ENCODE results near the gene IL1B.

- TF ChIP-seq ZNF274 (IDR thresholded peaks at IDR 0.05; ENCODE audit: low read depth, low read length) (no peak), YY1 (IDR thresholded peaks at IDR 0.05; ENCODE audit: insufficient read depth, insufficient read length) (no peak), SUZ12 (IDR thresholded peaks at IDR 0.05; ENCODE audit: extremely low read depth, insufficient read depth, insufficient read length) (no peak)
These were observed 15.4 kb downstream of the IL1B start for GRCh38 chr2:112821142-112821541.
